ENCODE measurements around the gene KCNJ14.

KCNJ14 gene

GRCh38 chr19:48444936-48445200 lies 10.5 kb upstream of the KCNJ14 start:
- Histone ChIP-seq H3K36me3 (ENCODE audit: control insufficient read depth in 4 of 4, insufficient read depth in 4 of 4, low read length in 3 of 4) (peaks cover 2 to 22% (median 14%) of the 10 kb centered on the region in 4 experiments), H3K4me3 (ENCODE audit: control insufficient read depth in 1 of 7, extremely low read depth in 1 of 7, insufficient read depth in 4 of 7, low read depth in 2 of 7, low read length in 6 of 7) (peak overlapping the region in 6 of 7 experiments; percentile 10 to 99 (median 96)), H3K27ac (ENCODE audit: insufficient read depth in 1 of 2, low read depth in 1 of 2, low read length in 2 of 2, poor library complexity in 1 of 2, severe bottlenecking in 2 of 2) (peak overlapping the region in 1 of 2 experiments; percentile 91), H3K27me3 (replicated peaks in 2 of 5; ENCODE audit: control insufficient read depth in 4 of 5, insufficient read depth in 5 of 5, low read length in 4 of 5) (peaks cover 0 to 36% (median 14%) of the 10 kb centered on the region in 5 experiments), H3K9me3 (ENCODE audit: control extremely low read depth in 1 of 5, control insufficient read depth in 4 of 5, insufficient read depth in 2 of 5, low read depth in 1 of 5, low read length in 4 of 5) (no peaks in the 10 kb centered on the region), H3K4me1 (ENCODE audit: control extremely low read depth in 1 of 4, control insufficient read depth in 4 of 4, insufficient read depth in 4 of 4, low read length in 3 of 4) (peaks cover 3 to 31% (median 28%) of the 10 kb centered on the region in 4 experiments)
- ChIA-PET POLR2A (interaction anchor here (0.5 kb wide), 1 partner anchor 15 kb away, joined by 3 read pairs; no protein-coding TSS in a partner anchor), CTCF (interaction anchor here (0.8 to 1.4 kb wide), 4 partner anchors 16 to 53 kb away, joined by 3 to 4 read pairs (median 3); partner anchors contain the start of gene KDELR1)
- DNase-seq: no peak
- WGBS (ENCODE audit: insufficient coverage): 54% methylated on average over 2 of the region's 3 CpGs

GRCh38 chr19:48445256-48445605 lies 10.1 kb upstream of the KCNJ14 start:
- POLR2A ChIA-PET: interaction anchor here (0.5 kb wide), 1 partner anchor 15 kb away, joined by 3 read pairs; no protein-coding TSS in a partner anchor
- H3K27ac ChIP-seq (ENCODE audit: insufficient read depth in 1 of 2, low read depth in 1 of 2, low read length in 2 of 2, poor library complexity in 1 of 2, severe bottlenecking in 2 of 2): peak overlapping the region; percentile 74 to 91
- no peaks in the 10 kb centered on the region for H3K9me3 ChIP-seq (ENCODE audit: control extremely low read depth in 1 of 5, control insufficient read depth in 4 of 5, insufficient read depth in 2 of 5, low read depth in 1 of 5, low read length in 4 of 5)
- H3K27me3 ChIP-seq (replicated peaks in 2 of 5; ENCODE audit: control insufficient read depth in 4 of 5, insufficient read depth in 5 of 5, low read length in 4 of 5): peaks cover 0 to 36% (median 14%) of the 10 kb centered on the region in 5 experiments
- H3K4me1 ChIP-seq (ENCODE audit: control extremely low read depth in 1 of 4, control insufficient read depth in 4 of 4, insufficient read depth in 4 of 4, low read length in 3 of 4): peaks cover 3 to 31% (median 28%) of the 10 kb centered on the region in 4 experiments
- DNase-seq: peak; percentile 50 to 85 (median 76)
- CTCF ChIA-PET: interaction anchor here (0.8 to 1.4 kb wide), 4 partner anchors 16 to 54 kb away, joined by 3 to 4 read pairs (median 3); partner anchors contain the start of gene KDELR1
- 13% methylated on average over 4 of the region's 6 CpGs for WGBS (ENCODE audit: insufficient coverage)
- peak overlapping the region in 6 of 7 experiments; percentile 92 to 99 (median 96) for H3K4me3 ChIP-seq (ENCODE audit: control insufficient read depth in 1 of 7, extremely low read depth in 1 of 7, insufficient read depth in 4 of 7, low read depth in 2 of 7, low read length in 6 of 7)
- H3K36me3 ChIP-seq (ENCODE audit: control insufficient read depth in 4 of 4, insufficient read depth in 4 of 4, low read length in 3 of 4): peaks cover 2 to 26% (median 16%) of the 10 kb centered on the region in 4 experiments

- peaks cover 2 to 32% (median 22%) of the 10 kb centered on the region in 4 experiments for H3K36me3 ChIP-seq (ENCODE audit: control insufficient read depth in 4 of 4, insufficient read depth in 4 of 4, low read length in 3 of 4)
- CTCF ChIA-PET: interaction anchor here (0.8 to 1.6 kb wide), 6 partner anchors 10 to 54 kb away, joined by 3 to 6 read pairs (median 4); partner anchors contain the start of genes KCNJ14 and KDELR1
- peaks cover 0 to 36% (median 14%) of the 10 kb centered on the region in 5 experiments for H3K27me3 ChIP-seq (replicated peaks in 2 of 5; ENCODE audit: control insufficient read depth in 4 of 5, insufficient read depth in 5 of 5, low read length in 4 of 5)
- no peaks in the 10 kb centered on the region for H3K9me3 ChIP-seq (ENCODE audit: control extremely low read depth in 1 of 5, control insufficient read depth in 4 of 5, insufficient read depth in 2 of 5, low read depth in 1 of 5, low read length in 4 of 5)
- peaks cover 3 to 31% (median 28%) of the 10 kb centered on the region in 4 experiments for H3K4me1 ChIP-seq (ENCODE audit: control extremely low read depth in 1 of 4, control insufficient read depth in 4 of 4, insufficient read depth in 4 of 4, low read length in 3 of 4)
- H3K4me3 ChIP-seq (ENCODE audit: control insufficient read depth in 1 of 7, extremely low read depth in 1 of 7, insufficient read depth in 4 of 7, low read depth in 2 of 7, low read length in 6 of 7): peak within 1 kb of the TSS; percentile 91 to 99 (median 96)
- under 1% methylated on average over 55 of the region's 61 CpGs for WGBS (ENCODE audit: insufficient coverage)
- DNase-seq: peak; percentile 97 to 99 (median 99)
- H3K27ac ChIP-seq (ENCODE audit: insufficient read depth in 1 of 2, low read depth in 1 of 2, low read length in 2 of 2, poor library complexity in 1 of 2, severe bottlenecking in 2 of 2): peak within 1 kb of the TSS; percentile 74 to 91
- POLR2A ChIA-PET: interaction anchor here (0.5 to 1.0 kb wide), 3 partner anchors 11 to 127 kb away, joined by 3 to 5 read pairs (median 3); no protein-coding TSS in a partner anchor
Observed at GRCh38 chr19:48445606-48446481, 9.5 kb upstream of the KCNJ14 start, which contains the start of gene GRWD1. TSS of gene GRWD1 (plus strand) at chr19:48445983. CDS start at chr19:48446006, 23 bp downstream.

GRCh38 chr19:48446579-48446978 lies 8.8 kb upstream of the KCNJ14 start:
- peaks cover 0 to 32% (median 13%) of the 10 kb centered on the region in 5 experiments for H3K27me3 ChIP-seq (replicated peaks in 2 of 5; ENCODE audit: control insufficient read depth in 4 of 5, insufficient read depth in 5 of 5, low read length in 4 of 5)
- no peaks in the 10 kb centered on the region for H3K9me3 ChIP-seq (ENCODE audit: control extremely low read depth in 1 of 5, control insufficient read depth in 4 of 5, insufficient read depth in 2 of 5, low read depth in 1 of 5, low read length in 4 of 5)
- H3K4me1 ChIP-seq (ENCODE audit: control extremely low read depth in 1 of 4, control insufficient read depth in 4 of 4, insufficient read depth in 4 of 4, low read length in 3 of 4): peaks cover 3 to 31% (median 28%) of the 10 kb centered on the region in 4 experiments
- no CpG with 5 or more reads among the region's 7 CpGs for WGBS (ENCODE audit: insufficient coverage)
- peaks cover 5 to 40% (median 29%) of the 10 kb centered on the region in 4 experiments for H3K36me3 ChIP-seq (ENCODE audit: control insufficient read depth in 4 of 4, insufficient read depth in 4 of 4, low read length in 3 of 4)
- H3K27ac ChIP-seq (ENCODE audit: insufficient read depth in 1 of 2, low read depth in 1 of 2, low read length in 2 of 2, poor library complexity in 1 of 2, severe bottlenecking in 2 of 2): peak overlapping the region; percentile 74 to 91
- ChIA-PET POLR2A (interaction anchor here (0.6 to 1.0 kb wide), 2 partner anchors 49 to 174 kb away, joined by 3 read pairs; no protein-coding TSS in a partner anchor), CTCF (interaction anchor here (1.6 kb wide), 2 partner anchors 9 to 43 kb away, joined by 4 to 6 read pairs; partner anchors contain the start of gene KCNJ14)
- H3K4me3 ChIP-seq (ENCODE audit: control insufficient read depth in 1 of 7, extremely low read depth in 1 of 7, insufficient read depth in 4 of 7, low read depth in 2 of 7, low read length in 6 of 7): peak overlapping the region; percentile 91 to 99 (median 96)
- DNase-seq: no peak

- peaks cover 3 to 27% (median 27%) of the 10 kb centered on the region in 4 experiments for H3K4me1 ChIP-seq (ENCODE audit: control extremely low read depth in 1 of 4, control insufficient read depth in 4 of 4, insufficient read depth in 4 of 4, low read length in 3 of 4)
- whole genome bisulfite sequencing (ENCODE audit: insufficient coverage): 97% methylated on average over 4 of the region's 4 CpGs
- ChIA-PET CTCF (interaction anchor here (1.0 to 1.9 kb wide), 2 partner anchors 19 to 41 kb away, joined by 3 to 5 read pairs; no protein-coding TSS in a partner anchor), POLR2A (no interaction called here)
- no peak overlapping the region for H3K27ac ChIP-seq (ENCODE audit: insufficient read depth in 1 of 2, low read depth in 1 of 2, low read length in 2 of 2, poor library complexity in 1 of 2, severe bottlenecking in 2 of 2)
- H3K9me3 ChIP-seq (ENCODE audit: control extremely low read depth in 1 of 5, control insufficient read depth in 4 of 5, insufficient read depth in 2 of 5, low read depth in 1 of 5, low read length in 4 of 5): no peaks in the 10 kb centered on the region
- no peak for DNase-seq
- H3K36me3 ChIP-seq (ENCODE audit: control insufficient read depth in 4 of 4, insufficient read depth in 4 of 4, low read length in 3 of 4): peaks cover 5 to 57% (median 44%) of the 10 kb centered on the region in 4 experiments
- peaks cover 0 to 15% (median 10%) of the 10 kb centered on the region in 5 experiments for H3K27me3 ChIP-seq (replicated peaks in 2 of 5; ENCODE audit: control insufficient read depth in 4 of 5, insufficient read depth in 5 of 5, low read length in 4 of 5)
- H3K4me3 ChIP-seq (ENCODE audit: control insufficient read depth in 1 of 7, extremely low read depth in 1 of 7, insufficient read depth in 4 of 7, low read depth in 2 of 7, low read length in 6 of 7): no peak overlapping the region
Observed at GRCh38 chr19:48448563-48448962, 6.8 kb upstream of the KCNJ14 start.

GRCh38 chr19:48450441-48450840 lies 4.9 kb upstream of the KCNJ14 start:
- H3K36me3 ChIP-seq (ENCODE audit: control insufficient read depth in 4 of 4, insufficient read depth in 4 of 4, low read length in 3 of 4): peaks cover 5 to 74% (median 54%) of the 10 kb centered on the region in 4 experiments
- POLR2A ChIA-PET: no interaction called here
- H3K4me1 ChIP-seq (ENCODE audit: control extremely low read depth in 1 of 4, control insufficient read depth in 4 of 4, insufficient read depth in 4 of 4, low read length in 3 of 4): peaks cover 0 to 9% (median 8%) of the 10 kb centered on the region in 4 experiments
- WGBS (ENCODE audit: insufficient coverage): 97% methylated on average over 23 of the region's 23 CpGs
- DNase-seq: no peak
- no peaks in the 10 kb centered on the region for H3K9me3 ChIP-seq (ENCODE audit: control extremely low read depth in 1 of 5, control insufficient read depth in 4 of 5, insufficient read depth in 2 of 5, low read depth in 1 of 5, low read length in 4 of 5)
- H3K27ac ChIP-seq (ENCODE audit: insufficient read depth in 1 of 2, low read depth in 1 of 2, low read length in 2 of 2, poor library complexity in 1 of 2, severe bottlenecking in 2 of 2): no peak overlapping the region
- CTCF ChIA-PET: no interaction called here
- H3K27me3 ChIP-seq (replicated peaks in 2 of 5; ENCODE audit: control insufficient read depth in 4 of 5, insufficient read depth in 5 of 5, low read length in 4 of 5): no peaks in the 10 kb centered on the region
- no peak overlapping the region for H3K4me3 ChIP-seq (ENCODE audit: control insufficient read depth in 1 of 7, extremely low read depth in 1 of 7, insufficient read depth in 4 of 7, low read depth in 2 of 7, low read length in 6 of 7)
